Measurements from ENCODE around the gene CANX.
"Not testable (repeated sequence)": the region's sequence is repeated elsewhere in the genome, so short reads cannot be mapped to it uniquely, and the experiment has no call there.

CANX gene

GRCh38 chr5:179698935-179699615 lies at the start of gene CANX:
Gene CANX, plus strand, starts transcription at chr5:179698967. Its CDS starts 6,715 bp downstream, at chr5:179705682.
- no peak for DNase-seq (ENCODE audit: low read depth)

DNA sequence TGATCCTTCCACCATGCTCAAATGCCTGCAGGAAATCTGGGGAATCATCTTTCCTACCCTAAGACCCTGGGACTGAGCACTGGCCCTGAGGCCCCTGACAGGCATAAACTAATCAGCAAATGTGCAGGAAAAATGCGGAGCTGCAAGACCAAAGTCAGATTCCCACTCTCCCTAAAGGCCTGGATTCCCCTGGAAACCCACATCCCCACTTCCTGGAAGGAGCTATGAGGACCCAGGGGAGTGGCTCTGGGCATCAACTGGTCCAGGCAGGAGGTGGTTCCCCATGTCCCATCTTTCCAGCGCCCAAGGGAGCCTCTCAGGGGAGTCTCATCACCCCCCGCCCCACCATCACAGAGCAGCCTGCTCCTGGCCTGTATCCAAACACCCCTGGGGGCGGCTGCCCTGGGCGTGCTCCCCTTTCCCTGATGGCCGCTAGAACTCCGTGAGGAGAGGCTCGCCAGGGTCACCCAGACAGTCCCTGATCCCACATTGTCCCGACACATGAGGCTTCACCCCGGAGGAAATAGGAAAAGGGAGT lies 49.5 kb upstream of the CANX start:
- not testable (repeated sequence) for DNase-seq (ENCODE audit: low read depth)

DNA sequence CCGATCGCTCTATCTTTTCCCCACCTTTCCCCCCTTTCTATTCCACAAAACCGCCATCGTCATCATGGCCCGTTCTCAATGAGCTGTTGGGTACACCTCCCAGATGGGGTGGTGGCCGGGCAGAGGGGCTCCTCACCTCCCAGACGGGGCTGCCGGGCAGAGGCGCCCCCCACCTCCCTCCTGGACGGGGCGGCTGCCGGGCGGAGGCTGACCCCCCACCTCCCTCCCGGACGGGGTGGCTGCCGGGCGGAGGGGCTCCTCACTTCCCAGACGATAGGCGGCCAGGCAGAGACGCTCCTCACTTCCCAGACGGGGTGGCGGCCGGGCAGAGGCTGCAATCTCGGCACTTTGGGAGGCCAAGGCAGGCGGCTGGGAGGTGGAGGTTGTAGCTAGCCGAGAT lies 48.5 kb upstream of the CANX start:
- DNase-seq (ENCODE audit: low read depth) = not testable (repeated sequence)

DNA sequence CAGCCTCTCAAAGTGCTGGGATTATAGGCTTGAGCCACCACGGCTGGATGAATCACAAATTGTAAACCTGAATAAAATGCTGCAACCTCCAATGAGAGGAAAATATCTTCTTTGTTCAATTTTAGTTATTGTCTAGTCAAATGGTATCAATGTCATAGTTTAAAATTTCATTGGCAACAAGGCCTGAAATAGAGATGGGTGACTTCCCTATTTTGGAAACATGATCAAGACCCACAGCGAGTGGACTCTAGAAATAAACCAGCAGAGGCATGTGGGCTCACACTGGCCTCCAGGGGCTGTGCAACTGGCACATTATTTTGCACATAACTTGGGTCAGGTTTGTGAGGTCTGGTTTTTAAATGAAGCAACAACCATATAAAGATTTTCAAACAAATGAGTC lies 45.6 kb upstream of the CANX start:
- not testable (repeated sequence) for DNase-seq (ENCODE audit: low read depth)

DNA sequence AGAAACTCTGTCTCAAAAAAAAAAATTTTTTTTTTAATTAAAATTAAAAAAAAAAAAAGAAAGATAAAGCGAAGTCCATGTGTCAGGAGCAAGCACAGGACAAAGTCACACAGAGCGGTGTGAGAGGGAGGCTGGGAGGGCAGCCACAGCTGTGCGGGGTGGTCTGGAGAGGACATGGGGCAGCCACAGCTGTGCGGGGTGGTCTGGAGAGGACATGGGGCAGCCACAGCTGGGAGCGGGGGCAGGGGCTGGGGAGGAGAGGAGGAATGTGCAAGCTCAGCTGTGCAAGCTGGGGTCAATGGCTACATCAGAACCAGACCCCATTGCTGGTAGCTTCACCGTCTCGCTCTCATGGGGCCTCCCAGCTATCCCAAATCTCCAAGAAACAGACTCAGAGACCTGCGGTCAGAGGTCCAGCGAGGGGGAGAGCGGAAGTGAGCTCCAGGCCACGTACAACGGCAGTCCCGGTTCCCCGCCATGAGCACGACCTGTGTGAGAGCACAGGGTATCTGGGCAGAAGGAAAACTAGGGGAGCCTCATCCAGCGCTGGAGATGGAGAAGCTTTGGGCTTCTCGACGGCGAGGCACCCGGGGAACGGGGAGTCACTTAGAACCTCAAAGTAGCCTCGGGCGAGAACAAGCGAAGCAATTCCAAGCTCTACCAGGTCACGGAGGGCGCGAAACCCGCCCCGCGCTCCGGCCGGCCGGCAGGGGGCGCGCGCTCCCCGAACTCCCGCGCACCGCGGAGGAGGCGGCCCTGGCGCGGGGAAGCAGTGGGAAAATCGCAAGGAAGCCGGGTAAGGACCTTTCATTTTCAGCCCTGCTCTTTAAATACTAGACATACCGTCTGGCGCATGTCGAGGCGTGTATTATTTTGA lies 41.2 kb upstream of the CANX start:
- not testable (repeated sequence) for DNase-seq (ENCODE audit: low read depth)

DNA sequence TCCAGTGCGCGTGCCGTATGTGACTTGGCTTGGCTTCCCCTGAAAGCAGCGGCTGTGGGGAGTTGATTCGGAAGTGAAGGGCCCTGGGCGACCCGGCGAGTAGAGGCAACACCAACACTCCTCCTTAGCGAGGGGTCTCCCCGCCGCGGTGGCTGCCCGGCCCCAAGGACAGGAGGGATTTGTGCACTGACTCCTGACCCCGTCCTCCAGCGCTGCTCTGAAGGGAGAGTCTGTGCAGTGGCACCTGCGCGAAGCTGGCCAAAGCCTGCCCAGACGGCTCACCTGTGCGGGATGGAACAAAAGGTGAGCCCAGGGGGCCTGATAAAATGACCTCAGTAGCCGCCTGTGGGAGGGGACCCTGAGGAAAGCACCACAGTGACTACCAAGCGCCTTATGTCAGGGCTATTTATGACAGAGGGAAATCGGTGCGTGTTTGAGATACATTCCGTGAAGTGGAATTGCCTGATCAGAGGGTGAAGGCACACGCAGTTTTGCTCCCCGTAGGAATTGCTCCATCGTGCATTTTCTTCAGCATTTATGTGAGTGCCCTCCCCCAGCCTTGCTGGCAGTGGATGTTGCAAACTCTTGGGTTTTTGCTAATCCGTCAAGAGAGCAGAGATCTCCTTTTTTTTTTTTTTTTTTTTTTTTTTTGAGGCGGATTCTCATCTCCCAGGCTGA lies 40.4 kb upstream of the CANX start:
- DNase-seq (ENCODE audit: low read depth) = not testable (repeated sequence)

DNA sequence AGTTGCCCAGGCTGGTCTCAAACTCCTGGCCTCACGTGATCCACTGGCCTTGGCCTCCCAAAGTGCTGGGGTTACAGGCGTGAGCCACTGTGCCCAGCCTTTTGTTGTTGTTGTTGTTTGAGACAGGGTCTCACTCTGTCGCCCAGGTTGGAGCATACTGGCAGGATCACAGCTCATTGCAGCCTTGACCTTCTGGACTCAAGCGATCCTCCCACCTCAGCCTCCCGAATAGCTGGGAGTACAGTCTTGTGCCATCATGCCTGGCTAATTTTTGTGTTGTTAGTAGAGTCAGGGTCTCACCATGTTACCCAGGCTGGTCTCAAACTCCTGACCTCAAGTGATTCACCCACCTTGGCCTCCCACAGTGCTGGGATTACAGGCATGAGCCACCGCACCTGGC lies 37.1 kb upstream of the CANX start:
- not testable (repeated sequence) for DNase-seq (ENCODE audit: low read depth)

DNA sequence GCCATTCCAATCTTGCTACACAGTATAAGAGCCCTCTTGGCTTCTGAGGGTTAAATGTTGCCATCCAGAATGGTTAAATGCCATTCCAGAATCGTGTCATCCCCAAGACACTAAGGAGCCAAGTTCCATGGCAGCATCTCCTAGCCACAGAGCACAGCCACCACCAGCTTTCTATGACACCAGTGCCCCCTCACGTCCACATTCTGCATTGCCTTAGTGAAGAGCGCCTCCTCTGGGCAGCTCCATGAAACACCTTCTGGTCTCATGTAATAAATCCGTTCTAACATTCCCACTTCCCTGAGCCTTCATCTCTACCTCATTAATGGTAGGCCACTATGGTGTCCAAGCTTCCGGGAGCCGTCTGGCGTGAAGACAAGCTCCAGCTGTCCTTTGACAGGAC lies 30.4 kb upstream of the CANX start:
- peak; percentile 12 for DNase-seq (ENCODE audit: low read depth)

DNA sequence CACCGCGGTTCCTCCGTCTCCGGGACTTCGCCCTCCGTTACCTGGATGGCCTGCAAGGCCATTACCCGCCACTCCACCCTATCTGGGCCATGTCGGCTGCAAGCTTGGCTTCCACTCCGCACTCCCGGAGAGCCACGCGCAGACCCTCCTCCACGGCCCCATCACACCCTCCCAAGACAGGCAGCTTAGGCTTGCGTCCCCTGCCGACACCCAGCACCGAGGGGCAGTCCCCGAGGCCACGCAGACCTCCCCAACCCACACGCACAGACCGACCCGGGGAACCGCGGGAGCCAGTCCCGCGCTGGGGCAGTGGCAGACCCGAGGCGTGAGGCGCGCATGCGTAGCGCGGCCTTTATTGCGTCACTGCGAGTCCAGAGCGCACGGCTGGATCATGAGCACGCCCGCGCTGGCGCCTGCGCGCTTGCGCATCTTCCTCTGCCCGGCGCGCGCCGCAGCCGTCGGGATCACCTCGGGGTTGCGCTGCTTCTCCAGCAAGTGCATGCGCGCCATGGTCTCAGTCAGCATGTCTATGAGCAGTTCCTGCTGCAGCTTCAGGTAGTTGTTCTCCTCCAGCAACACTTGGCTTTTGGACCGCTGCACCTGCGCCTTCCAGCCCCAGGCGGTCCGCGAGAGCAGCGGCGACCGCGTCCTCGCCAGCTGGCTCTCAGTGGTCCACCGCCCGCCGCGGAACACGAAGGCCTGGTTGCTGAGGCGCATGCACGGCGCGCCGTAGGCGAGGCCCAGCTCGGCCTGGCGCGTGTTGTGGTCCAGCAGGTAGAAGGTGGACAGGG lies 20.3 kb upstream of the CANX start:
- peak; percentile 89 for DNase-seq (ENCODE audit: low read depth)

DNA sequence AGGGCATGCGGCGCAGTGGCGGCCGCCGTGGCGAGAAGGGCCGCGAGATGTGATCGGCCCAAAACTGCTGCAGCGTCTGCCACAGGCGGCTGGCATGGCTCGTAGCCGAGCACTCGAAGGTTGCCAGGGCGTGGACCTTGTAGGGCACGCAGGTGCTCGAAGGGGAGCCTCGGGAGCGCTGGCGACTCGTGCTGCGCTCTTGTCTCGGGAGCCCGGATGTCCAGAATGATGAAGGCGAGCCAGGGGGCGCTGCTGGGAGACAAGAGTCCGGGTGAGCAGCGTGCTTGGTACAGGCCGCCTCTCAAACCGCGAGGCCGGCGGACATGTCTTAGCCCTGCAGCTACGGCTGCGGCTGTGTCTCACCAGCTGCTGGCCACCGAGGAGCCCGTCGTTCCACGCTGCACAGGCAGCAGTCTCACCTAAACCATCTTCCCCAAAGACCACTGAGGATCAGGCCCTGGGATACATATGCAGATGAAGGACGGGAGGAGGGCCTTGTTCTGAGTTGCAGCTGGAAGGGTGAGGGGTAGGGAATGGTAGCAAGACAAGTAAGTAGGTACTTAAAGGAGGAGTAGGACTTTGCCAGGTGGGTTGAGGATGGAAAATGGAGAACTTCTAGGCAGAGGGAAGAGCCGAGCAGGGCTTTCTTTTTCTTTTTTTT lies 19.6 kb upstream of the CANX start:
- DNase-seq (ENCODE audit: low read depth) = peak; percentile 50

- no peak for DNase-seq (ENCODE audit: low read depth)
These were observed 18.6 kb upstream of the CANX start for GRCh38 chr5:179680014-179680779.

DNA sequence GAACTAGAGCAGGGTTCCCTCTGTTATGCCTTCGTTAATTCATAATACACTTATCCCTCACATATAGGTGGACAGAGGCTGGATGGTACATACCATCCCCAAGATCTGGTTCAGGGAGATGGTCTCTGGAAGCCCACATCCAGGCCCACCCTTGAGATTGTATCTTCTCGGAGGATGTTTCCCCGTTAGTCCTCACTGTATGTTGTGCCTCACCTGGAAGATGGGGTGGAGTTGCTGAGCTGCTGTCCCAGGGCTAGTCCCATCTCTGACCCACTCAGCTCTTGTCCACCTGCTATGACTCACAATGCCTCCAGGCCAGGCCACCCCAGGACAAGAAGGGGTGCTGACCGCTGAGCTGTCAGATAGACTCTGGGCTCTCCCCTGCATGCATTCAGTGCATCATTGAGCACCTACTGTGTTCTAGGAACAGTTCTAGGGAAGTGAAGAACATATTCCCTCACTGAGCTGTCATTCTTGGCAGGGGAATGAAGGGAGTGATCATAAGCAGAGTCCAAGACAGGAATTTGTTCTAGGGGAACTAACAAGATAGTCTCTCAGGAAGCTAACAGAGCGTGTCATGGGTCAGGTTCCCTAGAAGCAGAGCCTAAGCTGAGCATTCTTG lies 17.9 kb upstream of the CANX start, which contains the start of gene CBY3:
CBY3 (minus strand) TSS at position 255 of the 622 bp plus-strand sequence; CDS start at position 139, 116 bp downstream.
- DNase-seq (ENCODE audit: low read depth) = no peak

GRCh38 chr5:179689212-179689611 lies 9.6 kb upstream of the CANX start:
- DNase-seq (ENCODE audit: low read depth) = not testable (repeated sequence)

DNA sequence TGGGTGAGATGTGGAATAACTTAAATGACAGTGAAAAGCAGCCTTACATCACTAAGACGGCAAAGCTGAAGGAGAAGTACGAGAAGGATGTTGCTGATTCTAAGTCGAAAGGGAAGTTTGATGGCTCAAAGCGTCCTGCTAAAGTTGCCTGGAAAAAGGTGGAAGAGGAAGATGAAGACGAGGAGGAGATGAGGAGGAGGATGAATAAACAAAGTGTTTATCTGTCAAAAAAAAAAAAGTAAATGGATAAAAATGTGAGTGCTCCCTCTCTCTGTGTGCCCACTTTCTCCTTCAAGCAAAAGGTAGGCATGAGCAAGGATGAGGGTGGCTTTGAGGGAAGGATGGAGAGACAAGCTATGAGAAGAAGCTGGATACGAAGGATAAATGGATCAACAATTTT lies 4.2 kb upstream of the CANX start:
- no peak for DNase-seq (ENCODE audit: low read depth)

DNA sequence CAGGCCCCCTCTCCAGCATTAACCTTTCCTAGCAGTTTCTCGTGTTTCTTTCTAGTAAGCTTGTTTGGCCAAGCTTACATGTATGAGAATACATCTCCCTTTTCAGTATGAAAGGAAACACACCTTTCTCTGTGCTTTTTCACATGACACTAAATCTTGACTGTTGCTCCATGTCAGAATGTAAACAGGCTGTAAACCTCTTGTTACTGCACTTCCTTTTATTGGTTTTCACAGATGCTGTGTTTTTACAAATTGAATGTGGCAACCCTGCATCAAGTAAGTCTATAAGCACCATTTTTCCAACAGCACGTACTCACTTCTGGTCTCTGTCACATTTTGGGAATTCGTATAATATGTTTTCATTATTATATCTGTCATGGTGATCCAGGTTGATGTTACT lies 2.2 kb upstream of the CANX start:
- DNase-seq (ENCODE audit: low read depth) = no peak

DNA sequence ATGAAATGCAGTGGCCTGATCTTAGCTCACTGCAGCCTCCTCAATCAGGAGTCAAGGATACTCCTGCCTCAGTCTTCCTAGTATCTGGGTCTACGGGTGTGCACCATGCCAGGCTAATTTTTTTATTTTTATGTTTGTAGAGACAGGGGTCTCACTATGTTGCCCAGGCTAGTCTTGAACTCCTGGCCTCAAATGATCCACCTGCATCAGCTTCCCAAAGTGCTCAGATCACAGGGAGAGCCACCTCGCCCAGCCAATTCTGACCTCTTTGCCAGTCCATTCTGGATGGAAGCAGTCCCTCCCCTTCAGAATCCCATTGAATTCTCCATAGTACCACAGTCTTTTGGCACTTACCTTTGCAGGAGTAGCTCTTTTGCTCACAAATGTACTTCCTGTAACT lies 1.7 kb upstream of the CANX start:
- no peak for DNase-seq (ENCODE audit: low read depth)

DNA sequence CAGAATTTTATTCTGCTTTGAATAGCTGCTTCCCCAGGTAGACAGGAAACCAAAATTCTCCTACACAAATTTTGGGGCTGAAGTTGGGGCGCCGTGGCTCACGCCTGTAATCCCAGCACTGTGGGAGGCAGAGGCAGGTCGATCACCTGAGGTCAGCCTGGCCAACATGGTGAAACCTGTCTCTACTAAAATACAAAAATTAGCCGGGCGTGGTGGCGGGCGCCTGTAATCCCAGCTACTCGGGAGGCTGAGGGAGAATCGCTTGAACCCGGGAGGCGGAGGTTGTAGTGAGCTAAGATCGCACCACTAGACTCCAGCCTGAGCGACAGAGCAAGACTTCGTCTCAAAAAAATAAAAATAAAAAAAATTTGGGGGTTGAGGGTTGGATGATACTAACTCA lies 1.2 kb upstream of the CANX start:
- DNase-seq (ENCODE audit: low read depth) = not testable (repeated sequence)

DNA sequence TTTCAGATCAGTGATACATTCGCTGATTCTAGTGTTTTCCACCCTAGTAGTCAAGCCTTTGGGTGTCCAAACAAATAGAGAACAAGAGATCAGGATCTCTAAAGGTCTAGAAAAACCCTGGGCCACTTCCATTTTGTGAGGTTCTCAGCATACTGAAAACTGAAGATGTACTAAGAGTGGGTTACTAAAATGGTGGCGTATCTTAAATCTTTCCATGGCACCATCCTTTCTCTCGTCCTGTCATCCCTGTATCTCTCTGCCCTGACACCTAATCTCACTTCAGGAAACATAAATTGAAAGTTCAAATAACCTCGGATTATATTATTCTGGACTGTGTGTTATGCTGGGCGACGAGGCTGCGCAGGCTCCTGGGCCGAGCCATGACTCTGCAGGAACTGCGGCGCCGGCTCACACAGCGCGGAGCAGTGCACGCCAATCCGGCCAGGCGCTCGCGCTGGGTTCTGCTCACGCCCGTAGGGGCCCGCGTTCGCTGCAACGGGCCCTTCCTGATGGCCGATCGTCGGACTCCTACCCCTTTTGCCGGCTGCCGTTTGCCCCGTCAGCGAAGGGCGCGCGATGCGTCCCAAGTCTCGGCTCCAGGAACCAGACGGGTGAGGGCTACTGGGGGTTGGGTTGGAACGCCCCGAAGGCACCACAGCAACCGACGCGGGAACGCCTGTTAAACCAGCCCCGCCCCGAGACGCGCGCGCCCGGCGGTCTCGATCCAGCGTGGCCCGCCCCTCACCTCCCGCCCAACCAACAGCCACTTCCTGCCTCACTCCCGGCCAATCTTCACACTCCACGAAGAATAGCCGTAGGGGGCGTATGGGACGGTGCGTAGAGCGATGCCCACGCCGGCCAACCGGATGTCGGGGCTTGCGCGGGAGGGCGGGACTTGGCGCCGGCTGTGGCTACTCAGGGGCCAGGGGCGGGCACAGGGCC lies 503 bp upstream of the CANX start:
- DNase-seq (ENCODE audit: low read depth) = peak; percentile 99
